ENCODE measurements around the gene RIMOC1.
"Not testable (repeated sequence)": the region's sequence is repeated elsewhere in the genome, so short reads cannot be mapped to it uniquely, and the experiment has no call there.

The RIMOC1 gene

DNA sequence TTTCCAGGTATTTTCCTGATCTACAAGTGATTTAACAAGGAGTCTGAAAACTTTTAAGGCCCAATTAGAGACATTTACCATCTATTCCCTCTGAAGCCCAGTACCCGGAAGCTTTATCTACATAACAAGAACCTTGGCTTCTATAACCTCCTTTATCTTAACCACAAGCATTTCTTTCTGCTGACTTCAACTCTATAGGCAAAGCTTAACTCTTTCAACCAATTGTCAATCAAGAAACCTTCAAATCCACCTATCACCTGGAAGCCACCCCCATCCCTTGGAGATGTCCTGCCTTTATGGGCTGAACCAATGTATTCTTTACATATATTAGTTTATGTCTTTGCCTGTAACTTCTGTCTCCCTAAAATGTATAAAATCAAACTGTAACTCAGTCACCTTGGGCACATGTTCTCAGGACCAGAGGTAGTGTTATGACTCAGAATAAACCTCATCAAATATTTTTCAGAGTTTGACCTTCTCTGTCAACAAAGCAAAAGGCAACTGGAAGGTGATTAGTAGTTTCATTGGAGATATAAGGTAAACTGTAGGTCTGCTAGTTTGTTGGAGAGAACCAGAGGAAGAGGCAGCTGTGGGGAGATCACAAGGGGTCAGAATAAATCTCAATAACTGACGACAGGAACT lies 13.0 kb upstream of the RIMOC1 start:
- no peak for DNase-seq (ENCODE audit: low read depth, low spot score)

DNA sequence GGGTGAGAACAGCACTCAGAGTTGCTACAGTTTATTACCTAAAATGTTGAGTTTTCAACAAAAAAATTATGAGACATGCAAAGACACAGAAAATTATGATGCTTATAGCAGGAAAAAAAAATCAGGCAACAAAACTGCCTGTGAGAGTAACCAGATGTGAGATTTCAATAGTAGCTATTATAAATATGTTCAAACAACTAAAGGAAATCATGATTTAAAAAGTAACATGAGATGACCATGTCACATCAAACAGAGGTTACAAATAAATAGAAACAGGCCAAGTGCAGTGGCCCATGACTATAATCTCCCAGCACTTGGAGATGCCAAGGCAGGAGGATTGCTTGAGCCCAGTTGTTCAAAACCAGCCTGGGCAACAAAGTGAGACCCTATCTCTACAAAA lies 12.1 kb upstream of the RIMOC1 start:
- no peak for DNase-seq (ENCODE audit: low read depth, low spot score)

DNA sequence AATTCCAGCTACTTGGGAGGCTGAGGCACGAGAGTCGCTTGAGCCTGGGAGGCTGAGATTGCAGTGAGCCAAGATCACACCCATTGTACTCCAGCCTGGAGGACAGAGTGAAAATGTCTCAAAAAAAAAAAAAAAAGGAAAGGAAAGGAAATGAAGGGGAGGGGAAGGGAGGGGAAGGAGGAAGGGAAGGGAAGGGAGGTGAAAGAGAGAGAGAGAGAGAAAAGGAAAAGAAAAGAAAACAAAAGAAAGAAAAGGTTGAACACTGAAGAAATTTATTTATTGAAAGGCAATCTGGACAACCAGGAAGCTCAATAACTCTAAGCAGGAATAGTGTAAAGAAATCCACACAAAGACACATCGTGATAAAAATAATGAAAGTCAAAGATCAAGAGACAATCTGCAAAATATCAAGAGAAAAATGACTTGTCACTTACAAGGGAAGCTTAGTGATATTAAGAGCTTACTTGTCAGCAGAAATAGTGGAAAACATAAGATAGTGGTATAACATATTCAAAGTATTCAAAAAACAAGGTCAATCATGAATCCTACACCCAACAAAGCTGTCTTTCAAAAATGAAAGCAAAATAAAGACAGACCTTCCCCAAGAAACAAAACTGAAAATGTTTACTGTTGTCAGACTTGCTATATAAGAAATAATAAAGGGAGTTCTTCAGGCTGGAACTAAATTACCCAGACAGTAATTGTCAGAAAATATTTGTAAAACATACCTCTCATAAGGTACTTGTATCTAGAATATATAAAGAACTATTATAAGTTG lies 10.9 kb upstream of the RIMOC1 start:
- DNase-seq (ENCODE audit: low read depth, low spot score) = no peak

DNA sequence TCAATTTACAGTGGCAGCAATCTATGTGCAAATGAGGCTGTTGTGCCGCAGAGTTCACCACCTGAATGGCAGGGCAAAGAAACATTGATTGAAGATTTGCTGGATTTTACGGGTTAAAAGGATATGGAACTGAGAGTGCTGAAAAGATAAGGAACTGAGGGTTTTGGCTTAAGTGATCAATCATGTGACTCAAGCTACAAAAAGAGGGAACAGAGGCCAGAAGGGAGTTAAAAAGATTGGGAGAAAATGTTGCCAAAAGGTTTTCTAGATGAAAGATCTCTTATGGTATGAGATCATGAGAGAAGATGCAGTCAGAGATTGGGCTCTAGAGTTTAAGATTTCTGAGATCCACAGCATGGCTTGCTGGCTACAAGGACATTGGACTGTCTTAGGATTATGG lies 7.9 kb upstream of the RIMOC1 start:
- DNase-seq (ENCODE audit: low read depth, low spot score) = no peak

DNA sequence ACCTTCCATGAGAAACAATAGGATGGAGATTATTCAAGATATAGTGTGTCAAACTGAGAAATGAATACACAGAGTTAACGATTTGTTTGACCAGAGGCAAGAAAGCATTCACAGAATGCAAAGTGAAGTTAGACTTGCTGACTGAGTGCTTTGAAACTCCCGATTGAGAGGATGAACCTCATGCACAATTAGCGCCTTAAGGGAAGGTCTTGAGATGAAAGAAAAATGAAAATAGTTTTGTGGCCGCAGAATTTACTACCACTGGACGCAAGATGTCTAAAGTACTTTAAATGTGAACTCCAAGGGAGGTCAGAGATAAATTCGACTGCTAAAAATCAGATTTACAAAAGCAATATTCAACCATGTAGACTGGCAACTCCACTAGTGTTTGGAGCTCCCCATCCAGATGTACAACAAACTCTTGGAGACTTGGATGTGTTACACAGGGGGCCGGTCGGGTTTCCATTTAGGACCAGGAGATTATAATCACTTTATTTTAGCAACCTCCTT lies 707 bp upstream of the RIMOC1 start:
- no peak for DNase-seq (ENCODE audit: low read depth, low spot score)

DNA sequence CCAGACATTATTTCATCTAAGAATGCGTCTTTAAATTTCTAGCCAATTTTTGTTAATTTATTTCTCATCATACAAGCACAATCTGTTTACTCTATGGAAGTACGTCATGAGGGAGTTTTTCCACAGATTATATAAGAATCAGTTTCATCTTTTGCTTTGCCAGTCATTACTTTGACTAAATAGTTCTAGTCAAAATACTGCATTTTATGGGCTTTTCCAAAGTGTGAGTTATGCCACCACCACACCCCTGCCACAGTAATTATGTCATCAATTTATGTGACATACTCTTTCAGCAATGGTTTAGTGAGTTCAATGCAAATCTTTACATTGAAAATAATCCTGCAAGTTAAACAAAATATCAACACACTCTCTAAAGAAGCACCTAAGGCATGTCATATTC lies 2.0 kb downstream of the RIMOC1 start:
- DNase-seq (ENCODE audit: low read depth, low spot score) = no peak

DNA sequence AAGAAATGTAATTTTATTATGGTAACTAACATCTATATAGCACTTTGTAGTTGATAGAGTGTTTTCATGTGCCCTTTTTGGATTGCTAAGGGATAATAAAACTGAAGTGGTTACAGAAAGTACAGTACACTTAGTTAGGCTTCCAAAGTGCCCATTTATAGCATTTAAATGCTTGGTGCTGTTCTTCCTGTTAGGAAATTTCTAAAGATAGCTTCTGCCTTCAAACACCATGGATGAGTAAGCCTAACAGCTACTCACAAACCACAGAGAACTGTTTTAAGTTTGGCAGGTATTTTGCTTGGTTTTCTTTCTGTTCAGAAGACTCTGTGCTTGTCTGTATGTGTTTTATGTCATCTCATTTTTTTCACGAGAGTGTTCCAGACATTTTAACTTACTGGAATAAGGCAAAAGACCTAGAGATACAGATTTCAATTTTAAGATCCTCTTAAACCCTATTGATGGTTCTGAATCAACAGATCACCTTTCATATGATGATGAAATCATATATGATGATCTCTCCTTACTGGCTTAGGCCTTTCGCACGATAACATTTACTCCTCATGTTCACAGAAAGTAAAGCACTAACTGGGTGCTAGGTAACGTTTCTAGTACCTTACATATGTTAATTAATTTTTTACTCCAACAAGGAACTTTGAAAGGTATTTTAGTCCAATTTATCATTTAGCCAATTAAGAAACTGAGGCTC lies 4.4 kb downstream of the RIMOC1 start:
- no peak for DNase-seq (ENCODE audit: low read depth, low spot score)

DNA sequence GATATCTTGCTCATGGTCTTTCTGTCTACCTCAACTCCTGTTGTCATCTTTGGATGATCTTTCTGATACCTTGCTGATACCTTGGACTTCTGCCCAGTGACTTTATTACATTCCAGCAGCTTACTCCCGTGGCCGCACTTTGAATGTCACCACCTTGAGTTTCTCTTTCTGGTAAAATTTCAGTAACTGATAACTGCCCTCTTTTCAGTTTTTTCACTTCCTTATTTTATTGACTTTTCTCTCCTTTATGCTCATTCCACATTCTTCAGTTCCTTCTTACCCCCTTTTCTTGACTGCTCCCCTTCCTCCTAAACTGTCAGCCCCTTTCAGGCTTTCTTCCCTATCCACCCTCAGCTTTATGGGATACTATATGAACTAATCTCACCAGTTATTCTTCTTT lies 14.0 kb downstream of the RIMOC1 start:
- no peak for DNase-seq (ENCODE audit: low read depth, low spot score)

DNA sequence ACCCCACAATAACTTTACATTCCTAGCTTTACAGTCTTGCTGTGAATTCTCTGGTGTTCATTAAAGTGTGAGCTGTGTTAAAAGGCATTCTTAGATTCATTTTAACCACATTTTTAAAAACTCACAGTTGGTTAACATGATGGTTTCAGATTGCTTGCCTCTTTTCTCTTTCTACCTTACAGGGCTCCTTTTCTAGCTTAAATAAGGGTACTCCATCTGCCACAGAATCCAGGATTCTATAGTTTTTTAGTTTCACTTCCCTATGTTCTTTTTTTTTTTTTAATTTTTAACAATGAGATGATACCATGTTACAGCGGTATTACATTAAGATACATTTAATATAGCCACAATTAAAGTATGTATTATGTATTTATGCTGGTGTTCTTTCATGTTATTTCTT lies 17.0 kb downstream of the RIMOC1 start:
- no peak for DNase-seq (ENCODE audit: low read depth, low spot score)

DNA sequence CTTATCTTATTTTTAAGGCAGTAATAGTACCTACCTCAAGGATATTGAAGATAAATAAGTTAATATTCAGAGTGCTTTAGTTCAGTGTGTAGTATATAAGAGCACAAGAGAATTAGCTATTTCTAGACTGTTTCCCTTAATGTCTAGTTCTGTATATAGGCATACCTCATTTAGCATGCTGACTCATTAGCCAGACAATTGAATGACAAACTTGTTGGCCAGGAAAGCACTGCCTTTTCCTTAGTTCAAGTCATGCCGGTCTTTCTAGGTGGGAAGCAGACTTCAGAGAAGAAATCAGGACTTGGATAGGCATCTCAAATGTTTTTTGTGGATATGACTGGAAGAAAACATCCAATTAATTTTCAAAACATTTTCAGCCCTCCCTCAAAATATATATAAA lies 17.7 kb downstream of the RIMOC1 start:
- no peak for DNase-seq (ENCODE audit: low read depth, low spot score)

DNA sequence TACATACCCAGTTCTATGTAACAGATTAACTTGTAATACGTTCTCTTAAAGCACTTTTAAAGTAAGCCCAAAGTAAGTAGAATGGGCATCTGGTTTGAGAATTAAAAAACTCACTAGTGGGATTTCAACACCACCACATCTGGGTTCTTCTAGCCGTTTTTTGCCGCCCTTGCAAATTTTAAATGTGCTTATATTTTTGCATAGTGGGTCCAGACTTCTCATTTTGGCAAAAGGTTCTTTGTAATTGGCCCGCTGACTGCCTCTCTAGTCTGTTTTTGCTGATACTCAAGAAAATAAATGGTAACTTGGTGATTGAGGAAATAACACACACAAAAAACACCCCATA lies 20.4 kb downstream of the RIMOC1 start:
- no peak for DNase-seq (ENCODE audit: low read depth, low spot score)

DNA sequence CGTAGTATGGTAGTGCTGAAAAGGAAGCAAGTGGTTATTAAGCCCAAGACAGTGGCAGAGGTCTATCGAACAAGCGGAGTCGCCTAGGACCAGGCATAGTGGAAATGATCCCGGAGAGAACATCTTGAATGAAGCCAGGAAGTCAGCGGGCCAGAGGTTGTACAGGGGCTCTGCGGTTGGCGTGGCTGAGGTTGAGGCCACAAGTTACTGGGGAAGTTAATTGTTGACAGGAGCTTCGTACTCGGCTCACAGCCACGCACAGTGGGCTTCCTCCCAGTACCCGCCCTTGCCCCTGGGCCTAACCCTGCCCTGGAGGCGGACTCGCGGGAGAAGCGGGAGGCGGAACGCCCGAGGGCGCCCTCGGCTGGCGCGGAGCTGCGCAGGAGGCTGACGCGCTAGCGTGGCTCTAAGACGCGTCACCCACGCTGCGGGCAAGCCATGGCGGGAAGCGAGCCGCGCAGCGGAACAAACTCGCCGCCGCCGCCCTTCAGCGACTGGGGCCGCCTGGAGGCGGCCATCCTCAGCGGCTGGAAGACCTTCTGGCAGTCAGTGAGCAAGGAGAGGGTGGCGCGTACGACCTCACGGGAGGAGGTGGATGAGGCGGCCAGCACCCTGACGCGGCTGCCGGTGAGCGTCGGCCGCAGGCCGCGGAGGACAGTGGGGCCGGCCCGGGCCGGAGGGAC lies 20.9 kb downstream of the RIMOC1 start, which contains the start of gene FBXO4:
Gene FBXO4 (plus strand): TSS at position 410 of the 683 bp plus-strand sequence. CDS start 29 bp downstream, at position 439.
- DNase-seq (ENCODE audit: low read depth, low spot score) = peak; percentile 44

DNA sequence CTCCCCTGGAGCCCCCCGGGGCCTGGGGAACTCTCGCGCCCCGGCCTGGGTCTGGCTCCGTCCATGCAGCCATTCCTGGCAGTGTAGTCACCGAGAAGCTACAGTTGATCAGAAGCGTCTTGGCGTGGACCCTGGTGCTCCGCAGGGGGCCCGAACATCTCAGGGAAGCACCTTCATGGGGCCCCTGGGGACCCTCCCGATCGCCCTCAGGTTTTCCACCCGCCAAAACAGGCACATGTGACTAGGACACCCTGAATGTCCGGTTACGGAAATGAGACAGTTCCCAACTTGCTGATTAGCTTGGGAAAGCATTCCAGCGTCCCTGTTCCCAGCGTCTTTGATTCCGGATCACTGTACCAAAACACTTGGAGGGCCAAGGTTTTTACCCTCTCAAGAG lies 21.4 kb downstream of the RIMOC1 start:
- no peak for DNase-seq (ENCODE audit: low read depth, low spot score)

DNA sequence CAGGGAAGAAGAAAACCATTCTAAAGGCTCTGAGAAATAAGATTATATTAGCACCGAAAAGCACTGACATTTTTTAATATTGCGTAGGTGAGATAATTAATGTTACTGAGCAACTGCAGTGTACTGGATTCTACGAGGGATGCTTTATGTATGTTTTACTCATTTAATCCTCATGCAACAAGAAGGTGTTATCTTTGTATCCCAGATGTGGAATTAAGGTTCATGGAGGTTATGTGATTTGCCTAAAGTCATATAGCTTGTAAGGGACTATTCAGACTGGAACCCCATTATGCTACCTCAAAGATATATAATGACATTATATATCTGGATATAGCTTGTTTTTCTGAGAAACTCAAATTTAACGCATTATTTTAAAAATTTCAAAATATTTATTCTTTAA lies 23.5 kb downstream of the RIMOC1 start:
- no peak for DNase-seq (ENCODE audit: low read depth, low spot score)

DNA sequence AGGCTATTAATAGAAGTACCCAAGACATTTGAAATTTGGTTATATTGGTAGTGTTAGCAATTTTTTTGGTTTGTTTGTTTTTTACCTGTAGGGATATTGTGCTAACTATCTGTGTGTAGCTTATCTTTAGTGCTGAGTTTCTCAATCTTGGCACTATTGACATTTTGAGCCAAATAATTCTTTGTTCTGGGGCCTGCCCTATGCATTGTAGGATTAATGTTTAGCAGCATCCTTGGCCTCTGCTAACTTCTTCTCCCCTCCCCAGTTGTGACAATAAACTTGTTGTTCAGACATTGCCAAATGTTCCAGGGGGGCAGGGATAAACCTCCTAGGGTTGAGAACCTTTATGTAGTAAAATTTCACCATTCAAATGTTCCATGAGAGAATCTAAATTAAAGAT lies 24.9 kb downstream of the RIMOC1 start:
- no peak for DNase-seq (ENCODE audit: low read depth, low spot score)

DNA sequence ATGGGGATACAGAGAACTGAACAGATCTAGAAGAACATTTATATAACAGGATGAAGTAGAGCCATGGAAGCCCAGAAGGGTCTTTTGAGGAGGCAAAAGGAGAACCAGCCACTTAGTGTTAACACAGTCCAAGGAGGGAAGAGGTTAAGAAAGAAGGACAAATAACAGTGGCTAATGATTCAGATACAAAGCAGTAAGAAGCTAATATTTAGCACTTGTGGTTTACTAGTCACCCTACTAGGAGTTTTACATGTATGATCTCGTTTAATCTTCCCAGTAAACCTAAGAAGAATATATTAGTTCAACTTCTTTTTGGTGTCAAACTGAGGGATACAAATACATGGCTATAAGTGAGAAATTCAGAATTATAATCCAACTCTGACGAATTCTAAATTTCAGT lies 28.6 kb downstream of the RIMOC1 start:
- DNase-seq (ENCODE audit: low read depth, low spot score) = no peak

DNA sequence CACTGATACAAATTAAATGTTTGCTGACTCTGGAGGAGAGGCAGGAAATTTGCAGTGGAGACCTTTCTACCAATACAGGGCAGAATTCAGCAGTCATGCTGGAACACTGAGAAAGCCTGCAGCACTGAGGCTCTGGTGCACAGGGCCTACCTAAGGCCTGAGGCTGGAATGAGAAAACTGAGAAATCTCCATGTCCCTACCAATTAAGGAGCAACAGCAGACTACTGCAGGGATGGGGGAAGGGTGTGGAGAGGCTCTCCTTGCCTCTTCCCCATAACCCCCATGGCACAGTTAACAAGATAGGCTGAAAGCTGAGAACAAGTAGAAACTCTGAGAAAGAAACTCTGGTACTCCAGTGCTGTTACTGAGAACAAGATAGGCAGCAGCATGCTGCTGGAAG lies 31.4 kb downstream of the RIMOC1 start:
- no peak for DNase-seq (ENCODE audit: low read depth, low spot score)

DNA sequence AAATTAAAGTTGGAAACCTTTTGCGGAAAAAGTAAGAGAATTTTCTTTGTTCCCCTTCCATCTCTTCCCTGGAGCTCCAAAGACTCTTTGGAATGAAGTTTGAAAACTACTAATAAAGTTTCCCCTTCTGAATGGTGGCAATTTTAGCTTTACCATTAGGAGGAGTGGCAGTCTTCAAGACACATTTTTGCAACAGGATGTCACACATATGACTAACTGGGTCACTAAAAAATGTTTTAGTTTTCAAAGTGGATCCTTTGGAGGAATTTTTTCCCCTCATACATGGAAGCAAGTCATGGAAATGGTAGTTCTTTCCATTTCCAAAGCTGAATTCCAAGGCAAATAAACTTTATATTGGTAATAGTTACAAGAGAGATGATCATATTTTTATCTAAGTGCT lies 36.5 kb downstream of the RIMOC1 start:
- DNase-seq (ENCODE audit: low read depth, low spot score) = no peak

DNA sequence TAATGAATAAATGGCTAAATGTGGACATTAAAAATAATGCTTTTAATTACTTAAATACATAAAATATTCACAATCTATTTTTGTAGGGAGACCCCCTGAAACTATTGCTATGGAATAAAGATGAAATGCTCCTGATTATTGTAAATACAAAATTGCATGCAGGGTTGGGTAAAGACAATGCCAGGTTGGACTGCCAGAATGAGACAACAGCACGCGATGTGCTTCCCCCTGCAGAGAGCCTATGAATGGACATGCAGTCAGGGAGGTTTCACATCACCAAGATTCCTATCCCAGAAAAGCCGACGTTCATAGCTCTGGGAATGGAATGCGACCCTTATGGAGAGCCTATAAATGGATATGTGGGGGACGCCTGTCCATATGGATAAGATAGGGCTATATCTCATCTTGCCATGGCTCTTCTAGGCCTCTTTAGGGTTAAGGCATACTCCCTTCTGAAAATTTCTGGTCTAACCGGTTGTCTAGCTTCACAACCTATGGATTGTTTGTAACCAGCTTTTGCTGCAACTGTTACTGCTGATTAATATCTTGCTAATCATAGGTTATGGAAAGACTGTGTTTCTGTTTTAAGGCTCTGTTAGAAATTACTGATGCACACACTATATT lies 41.3 kb downstream of the RIMOC1 start:
- DNase-seq (ENCODE audit: low read depth, low spot score) = not testable (repeated sequence)

DNA sequence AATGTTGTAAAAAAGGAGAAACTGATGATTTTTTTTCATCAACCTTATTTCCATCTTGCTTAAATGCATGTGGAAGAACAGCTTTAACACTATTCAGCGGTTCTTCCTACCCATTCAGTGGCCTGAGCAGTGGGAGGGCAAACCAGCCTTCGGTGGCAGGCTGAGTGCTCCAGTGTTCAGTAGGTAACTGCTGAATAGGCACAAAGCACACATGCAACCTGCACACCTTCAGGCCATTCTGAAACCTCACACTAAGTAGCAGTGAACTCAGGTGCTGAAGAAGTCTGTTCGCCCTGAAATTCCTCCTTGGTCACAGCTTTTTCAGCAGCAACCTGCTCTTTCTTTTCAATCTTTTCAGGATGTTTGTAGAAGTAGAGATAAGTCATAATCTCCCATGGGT lies 47.1 kb downstream of the RIMOC1 start:
- DNase-seq (ENCODE audit: low read depth, low spot score) = no peak

Data from brain pericyte (primary cell).